ENCODE results near the gene MYH6.

Gene MYH6

GRCh38 chr14:23414254-23414653 lies 6.2 kb upstream of the MYH6 start:
- DNase-seq (ENCODE audit: low read depth) = no peak
- no peak overlapping the region for H3K4me3 ChIP-seq (ENCODE audit: control insufficient read depth, low read depth, low read length)
- TF ChIP-seq CTCF (conservative IDR thresholded peaks at IDR 0.05; ENCODE audit: control insufficient read depth, insufficient read depth, low read depth, low read length) = no peak

GRCh38 chr14:23413681-23414080 lies 5.6 kb upstream of the MYH6 start:
- no peak overlapping the region for H3K4me3 ChIP-seq (ENCODE audit: control insufficient read depth, low read depth, low read length)
- DNase-seq (ENCODE audit: low read depth) = no peak
- no peak for TF ChIP-seq CTCF (conservative IDR thresholded peaks at IDR 0.05; ENCODE audit: control insufficient read depth, insufficient read depth, low read depth, low read length)

- H3K4me3 ChIP-seq (ENCODE audit: control insufficient read depth, low read depth, low read length) = no peak overlapping the region
- TF ChIP-seq CTCF (conservative IDR thresholded peaks at IDR 0.05; ENCODE audit: control insufficient read depth, insufficient read depth, low read depth, low read length) = no peak
- DNase-seq (ENCODE audit: low read depth) = no peak
These were observed 3.8 kb upstream of the MYH6 start for GRCh38 chr14:23411563-23412525.

GRCh38 chr14:23409966-23410635 lies 2.0 kb upstream of the MYH6 start:
- TF ChIP-seq CTCF (conservative IDR thresholded peaks at IDR 0.05; ENCODE audit: control insufficient read depth, insufficient read depth, low read depth, low read length) = no peak
- no peak for DNase-seq (ENCODE audit: low read depth)
- H3K4me3 ChIP-seq (ENCODE audit: control insufficient read depth, low read depth, low read length) = no peak overlapping the region

GRCh38 chr14:23409475-23409874 lies 1.4 kb upstream of the MYH6 start:
- no peak for DNase-seq (ENCODE audit: low read depth)
- no peak for TF ChIP-seq CTCF (conservative IDR thresholded peaks at IDR 0.05; ENCODE audit: control insufficient read depth, insufficient read depth, low read depth, low read length)

GRCh38 chr14:23408307-23408630 lies 196 bp upstream of the MYH6 start:
- no peak for DNase-seq (ENCODE audit: low read depth)
- TF ChIP-seq CTCF (conservative IDR thresholded peaks at IDR 0.05; ENCODE audit: control insufficient read depth, insufficient read depth, low read depth, low read length) = no peak
- no peak overlapping the region for H3K4me3 ChIP-seq (ENCODE audit: control insufficient read depth, low read depth, low read length)

More at GRCh38 chr14:23409475-23409874, 1.4 kb upstream of the MYH6 start:
- H3K4me3 ChIP-seq (ENCODE audit: control insufficient read depth, low read depth, low read length) = no peak overlapping the region

All from fibroblast of mammary gland (primary cell).